ENCODE results near the gene NTN5.
A peak's percentile ranks its signal among the peaks of the same experiment; 100 is the strongest.

Gene NTN5

DNA sequence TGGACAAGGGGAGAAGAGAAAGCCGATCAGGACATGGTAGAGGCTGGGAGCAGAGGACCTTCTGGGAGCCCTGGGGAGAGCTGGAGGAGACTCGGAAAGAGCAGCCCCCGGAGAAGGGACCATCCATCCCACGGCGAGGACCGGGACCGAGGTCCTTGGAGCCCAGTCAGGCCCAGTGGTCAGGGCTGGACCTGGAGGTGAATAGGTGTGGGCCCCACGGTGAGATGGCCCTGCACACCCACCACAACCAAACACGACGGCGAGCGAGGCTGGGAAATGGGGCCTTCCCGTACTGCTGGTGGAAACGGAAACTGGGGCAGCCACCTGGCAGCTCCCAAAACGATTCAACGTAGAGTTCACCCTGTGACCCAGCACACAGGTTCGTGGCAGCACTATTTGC lies 3.7 kb upstream of the NTN5 start:
- Histone ChIP-seq H3K27me3 (ENCODE audit: insufficient read depth, poor library complexity, severe bottlenecking) (no peaks in the 10 kb centered on the region), H3K27ac (replicated peaks) (no peak overlapping the region), H3K4me3 (replicated peaks; ENCODE audit: insufficient read depth, low read length) (no peak overlapping the region)
- TF ChIP-seq REST (IDR thresholded peaks at IDR 0.05; ENCODE audit: insufficient replicate concordance, low read depth): no peak
- TF ChIP-seq, protein P1, sequence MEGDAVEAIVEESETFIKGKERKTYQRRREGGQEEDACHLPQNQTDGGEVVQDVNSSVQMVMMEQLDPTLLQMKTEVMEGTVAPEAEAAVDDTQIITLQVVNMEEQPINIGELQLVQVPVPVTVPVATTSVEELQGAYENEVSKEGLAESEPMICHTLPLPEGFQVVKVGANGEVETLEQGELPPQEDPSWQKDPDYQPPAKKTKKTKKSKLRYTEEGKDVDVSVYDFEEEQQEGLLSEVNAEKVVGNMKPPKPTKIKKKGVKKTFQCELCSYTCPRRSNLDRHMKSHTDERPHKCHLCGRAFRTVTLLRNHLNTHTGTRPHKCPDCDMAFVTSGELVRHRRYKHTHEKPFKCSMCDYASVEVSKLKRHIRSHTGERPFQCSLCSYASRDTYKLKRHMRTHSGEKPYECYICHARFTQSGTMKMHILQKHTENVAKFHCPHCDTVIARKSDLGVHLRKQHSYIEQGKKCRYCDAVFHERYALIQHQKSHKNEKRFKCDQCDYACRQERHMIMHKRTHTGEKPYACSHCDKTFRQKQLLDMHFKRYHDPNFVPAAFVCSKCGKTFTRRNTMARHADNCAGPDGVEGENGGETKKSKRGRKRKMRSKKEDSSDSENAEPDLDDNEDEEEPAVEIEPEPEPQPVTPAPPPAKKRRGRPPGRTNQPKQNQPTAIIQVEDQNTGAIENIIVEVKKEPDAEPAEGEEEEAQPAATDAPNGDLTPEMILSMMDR (IDR thresholded peaks at IDR 0.05; ENCODE audit: insufficient read depth, low read length): no peak
- no peak for TF ChIP-seq POLR2AphosphoS5 (IDR thresholded peaks at IDR 0.05; ENCODE audit: low read depth)
- TF ChIP-seq SPI1 (IDR thresholded peaks at IDR 0.05; ENCODE audit: borderline replicate concordance, low read depth): no peak
- no peak for DNase-seq (ENCODE audit: low read depth in 1 of 2, low spot score in 1 of 2)

- Histone ChIP-seq H3K4me3 (replicated peaks; ENCODE audit: insufficient read depth, low read length) (no peak overlapping the region), H3K27ac (replicated peaks) (no peak overlapping the region), H3K27me3 (ENCODE audit: insufficient read depth, poor library complexity, severe bottlenecking) (no peaks in the 10 kb centered on the region)
- no peak for TF ChIP-seq POLR2AphosphoS5 (IDR thresholded peaks at IDR 0.05; ENCODE audit: low read depth)
- TF ChIP-seq REST (IDR thresholded peaks at IDR 0.05; ENCODE audit: insufficient replicate concordance, low read depth): no peak
- TF ChIP-seq, protein P1 (IDR thresholded peaks at IDR 0.05; ENCODE audit: insufficient read depth, low read length): peak; percentile 64
- TF ChIP-seq GABPA (IDR thresholded peaks at IDR 0.05; ENCODE audit: low read depth): no peak
- peak; percentile 20 to 77 for DNase-seq (ENCODE audit: low read depth in 1 of 2, low spot score in 1 of 2)
These were observed 2.4 kb upstream of the NTN5 start for GRCh38 chr19:48674921-48675824.

DNA sequence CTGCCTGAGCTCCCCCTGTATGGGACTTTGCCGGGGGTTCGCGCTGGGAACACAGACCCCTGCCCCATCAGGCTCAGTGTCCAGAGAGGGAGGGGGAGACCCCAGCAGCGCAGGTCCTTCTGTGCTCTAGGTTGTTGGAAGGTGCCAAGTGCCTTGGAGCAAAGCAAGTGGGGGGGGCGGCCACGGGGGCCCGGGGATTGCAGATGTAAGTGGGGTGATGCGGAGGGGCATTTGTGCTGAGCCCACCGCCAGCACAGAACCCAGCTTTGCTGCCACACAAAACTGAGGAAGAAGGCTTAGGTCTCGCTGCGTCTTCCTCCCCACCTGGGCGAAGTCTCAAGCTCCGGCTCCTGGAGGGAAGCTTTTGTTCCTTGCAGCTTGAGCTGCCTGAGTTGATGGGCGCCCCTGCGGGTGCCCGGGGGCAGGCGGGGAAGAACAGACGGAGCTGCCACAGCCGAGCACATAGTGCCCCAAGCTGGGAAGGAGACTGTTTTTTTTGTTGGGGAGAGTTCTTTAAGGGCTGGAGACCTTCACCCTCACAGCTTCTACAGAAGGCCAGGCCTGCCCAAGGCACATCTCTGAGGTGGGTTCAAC lies 1.5 kb upstream of the NTN5 start:
- no peak overlapping the region for H3K27ac ChIP-seq (replicated peaks)
- no peak for DNase-seq (ENCODE audit: low read depth in 1 of 2, low spot score in 1 of 2)
- H3K27me3 ChIP-seq (ENCODE audit: insufficient read depth, poor library complexity, severe bottlenecking): no peaks in the 10 kb centered on the region
- H3K4me3 ChIP-seq (replicated peaks; ENCODE audit: insufficient read depth, low read length): no peak overlapping the region
- no peak for TF ChIP-seq POLR2AphosphoS5 (IDR thresholded peaks at IDR 0.05; ENCODE audit: low read depth)
- TF ChIP-seq REST (IDR thresholded peaks at IDR 0.05; ENCODE audit: insufficient replicate concordance, low read depth): no peak
- TF ChIP-seq, protein P1 (IDR thresholded peaks at IDR 0.05; ENCODE audit: insufficient read depth, low read length): no peak
- no peak for TF ChIP-seq SPI1 (IDR thresholded peaks at IDR 0.05; ENCODE audit: borderline replicate concordance, low read depth)
- no peak for TF ChIP-seq GABPA (IDR thresholded peaks at IDR 0.05; ENCODE audit: low read depth)
